HG03060 (cell line): Measurements from ENCODE around the gene GPN2.
"Not testable (repeated sequence)": the region's sequence is repeated elsewhere in the genome, so short reads cannot be mapped to it uniquely, and the experiment has no call there.

Source experiments
- ATAC-seq: cut with Tn5 transposase; IDR thresholded peaks from one replicate; pipeline ENCODE4 v1.9.1; 2021; ENCODE audit warnings: low read depth, moderate number of reproducible peaks; ENCODE audit not compliant: unreplicated experiment

The GPN2 gene

GRCh38 chr1:26861286-26861701, 28.8 kb downstream of the GPN2 start:
- no peak for ATAC-seq

GRCh38 chr1:26858891-26859640, 31.0 kb downstream of the GPN2 start:
- ATAC-seq: no peak

GRCh38 chr1:26858160-26858559, 31.9 kb downstream of the GPN2 start:
- no peak for ATAC-seq

- no peak for ATAC-seq
These were observed 32.5 kb downstream of the GPN2 start for GRCh38 chr1:26857473-26858060.

- no peak for ATAC-seq
These were observed 33.2 kb downstream of the GPN2 start for GRCh38 chr1:26856604-26857469.

- ATAC-seq: no peak
These were observed 33.9 kb downstream of the GPN2 start for GRCh38 chr1:26856181-26856580.

- no peak for ATAC-seq
These were observed 34.4 kb downstream of the GPN2 start for GRCh38 chr1:26855636-26856035.

- ATAC-seq: no peak
These were observed 35.2 kb downstream of the GPN2 start for GRCh38 chr1:26854906-26855305.

GRCh38 chr1:26853600-26853999, 36.5 kb downstream of the GPN2 start:
- no peak for ATAC-seq

GRCh38 chr1:26853156-26853555, 36.9 kb downstream of the GPN2 start:
- no peak for ATAC-seq

GRCh38 chr1:26852701-26853100, 37.4 kb downstream of the GPN2 start:
- no peak for ATAC-seq

GRCh38 chr1:26851106-26851684, 38.9 kb downstream of the GPN2 start:
- ATAC-seq: no peak

- ATAC-seq: no peak
These were observed 40.9 kb downstream of the GPN2 start for GRCh38 chr1:26848941-26849774.

GRCh38 chr1:26848499-26848898, 41.6 kb downstream of the GPN2 start:
- no peak for ATAC-seq

GRCh38 chr1:26847826-26848225, 42.3 kb downstream of the GPN2 start:
- not testable (repeated sequence) for ATAC-seq

GRCh38 chr1:26844424-26845196, 45.5 kb downstream of the GPN2 start:
- no peak for ATAC-seq

GRCh38 chr1:26839779-26840178, 50.3 kb downstream of the GPN2 start:
- no peak for ATAC-seq

GRCh38 chr1:26839339-26839722, 50.8 kb downstream of the GPN2 start:
- ATAC-seq: no peak
